ENCODE measurements around the gene RUNX2.

Gene RUNX2

DNA sequence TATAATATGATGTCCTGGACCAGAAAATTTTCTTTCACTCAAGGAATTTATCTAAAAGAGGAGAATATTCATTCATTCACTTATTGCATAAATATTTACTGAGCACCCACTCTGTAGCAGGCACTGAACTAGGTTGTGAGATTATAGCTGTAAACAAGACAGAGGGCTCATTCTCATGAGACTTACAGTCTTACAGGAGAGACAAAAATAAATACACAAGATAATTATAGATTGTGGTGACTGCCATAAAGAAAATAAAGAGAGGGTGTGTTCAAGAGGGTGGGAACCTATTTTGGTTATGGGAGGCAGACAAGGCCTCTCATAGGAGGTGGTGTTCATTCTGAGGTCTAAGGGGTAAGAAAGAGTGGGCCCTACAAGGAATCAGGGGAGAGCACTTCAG, 159.5 kb downstream of the RUNX2 start:
- no peak for DNase-seq (ENCODE audit: low read depth)

DNA sequence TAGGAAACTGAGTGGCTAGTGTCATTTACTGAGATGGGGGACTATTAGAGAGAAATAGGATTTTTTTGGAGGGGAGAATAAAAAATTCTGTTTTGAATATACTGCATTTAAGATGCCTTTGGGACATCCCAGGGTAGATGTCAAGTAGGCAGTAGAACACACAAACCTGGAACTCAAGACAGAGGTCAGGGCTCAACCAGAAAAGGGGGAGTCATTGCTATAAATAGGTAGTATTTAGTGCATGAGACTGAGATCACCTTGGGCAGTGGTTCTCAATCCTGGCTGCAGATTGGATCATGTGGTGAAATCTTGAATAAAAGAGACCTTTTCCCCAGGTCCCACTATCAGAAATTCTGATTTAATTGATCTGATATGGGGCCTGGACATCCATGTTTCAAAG, 160.1 kb downstream of the RUNX2 start:
- no peak for DNase-seq (ENCODE audit: low read depth)

DNA sequence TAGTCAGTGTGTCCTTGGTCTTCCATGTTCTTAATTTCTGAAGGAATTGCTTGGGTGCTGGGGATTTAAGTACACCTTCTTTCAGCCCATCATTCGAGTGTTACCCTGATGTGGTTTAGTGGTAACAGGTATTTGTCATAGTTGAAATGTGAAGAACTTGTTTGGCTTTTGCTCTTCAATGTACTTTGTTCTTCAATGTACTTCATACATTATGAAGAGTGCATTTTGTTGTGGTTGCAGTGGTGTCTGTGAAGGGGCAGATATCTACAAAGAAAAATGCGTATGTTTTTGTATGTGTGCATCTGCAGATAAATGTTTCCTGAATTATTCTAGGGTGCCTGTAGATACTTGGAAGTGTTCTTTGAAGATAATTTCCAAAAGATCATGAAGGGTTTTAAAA, 160.8 kb downstream of the RUNX2 start:
- DNase-seq (ENCODE audit: low read depth), result no peak

DNA sequence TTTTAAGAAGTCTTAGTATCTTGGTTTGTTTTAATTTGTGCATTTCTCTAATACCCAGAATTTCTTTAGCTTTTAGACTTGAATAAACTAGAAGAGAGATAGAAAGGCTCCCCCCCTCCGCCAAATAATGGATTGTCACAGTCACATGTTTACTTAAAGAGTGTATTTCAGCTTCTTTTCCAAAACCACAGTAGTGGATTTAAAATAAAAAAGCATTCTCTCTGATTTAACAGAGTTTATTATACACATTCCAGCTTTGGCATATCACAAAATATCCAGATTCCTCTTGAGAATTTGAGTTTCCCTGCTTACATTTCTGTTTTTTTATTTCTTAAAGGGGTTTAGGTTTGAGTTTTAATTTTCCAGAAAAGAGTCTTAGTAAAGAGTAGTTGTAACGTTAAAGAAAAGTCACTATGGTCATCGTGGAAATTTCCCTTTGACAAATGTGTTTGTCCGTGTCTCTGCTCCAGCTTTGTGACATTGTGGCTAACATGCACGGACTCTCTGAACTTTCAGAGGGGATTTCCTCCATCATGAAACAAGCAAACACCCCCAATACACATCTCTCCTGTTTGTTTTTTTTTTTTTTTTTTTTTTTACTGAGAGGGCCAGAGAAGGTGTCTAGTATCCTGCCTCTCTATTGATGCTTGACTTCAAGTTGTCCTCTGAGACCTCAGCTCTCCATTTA, 163.1 kb downstream of the RUNX2 start:
- DNase-seq (ENCODE audit: low read depth), result no peak

DNA sequence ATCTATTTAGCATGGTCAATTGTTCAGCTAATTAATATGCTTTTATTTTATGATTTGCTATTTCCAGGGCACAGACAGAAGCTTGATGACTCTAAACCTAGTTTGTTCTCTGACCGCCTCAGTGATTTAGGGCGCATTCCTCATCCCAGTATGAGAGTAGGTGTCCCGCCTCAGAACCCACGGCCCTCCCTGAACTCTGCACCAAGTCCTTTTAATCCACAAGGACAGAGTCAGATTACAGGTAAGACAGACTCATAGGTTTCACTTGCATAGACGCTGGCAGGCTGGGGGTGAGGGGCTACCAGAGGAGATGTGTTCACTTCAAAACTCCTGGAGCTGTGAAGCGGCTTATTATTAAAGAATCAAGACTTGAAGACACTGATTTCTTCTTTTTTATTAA, 163.7 kb downstream of the RUNX2 start:
- DNase-seq (ENCODE audit: low read depth), result no peak

DNA sequence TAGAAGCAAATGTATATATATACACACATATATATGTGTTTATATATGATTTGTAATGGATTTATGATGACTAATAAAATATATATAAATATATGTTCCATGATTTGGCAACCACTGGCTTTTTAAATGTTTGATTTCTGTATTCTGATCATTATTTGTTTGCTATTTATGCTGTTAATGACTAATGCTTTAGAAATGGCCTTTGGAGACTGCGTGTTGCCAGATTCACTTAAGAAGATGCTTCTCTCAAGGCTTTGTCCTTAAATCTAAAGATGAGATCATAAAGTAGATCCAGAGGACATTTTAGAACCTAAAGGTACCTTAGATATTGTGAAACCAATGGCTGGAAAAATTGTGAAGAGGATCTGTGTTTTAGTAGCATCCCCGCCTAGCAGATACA, 165.6 kb downstream of the RUNX2 start:
- no peak for DNase-seq (ENCODE audit: low read depth)

DNA sequence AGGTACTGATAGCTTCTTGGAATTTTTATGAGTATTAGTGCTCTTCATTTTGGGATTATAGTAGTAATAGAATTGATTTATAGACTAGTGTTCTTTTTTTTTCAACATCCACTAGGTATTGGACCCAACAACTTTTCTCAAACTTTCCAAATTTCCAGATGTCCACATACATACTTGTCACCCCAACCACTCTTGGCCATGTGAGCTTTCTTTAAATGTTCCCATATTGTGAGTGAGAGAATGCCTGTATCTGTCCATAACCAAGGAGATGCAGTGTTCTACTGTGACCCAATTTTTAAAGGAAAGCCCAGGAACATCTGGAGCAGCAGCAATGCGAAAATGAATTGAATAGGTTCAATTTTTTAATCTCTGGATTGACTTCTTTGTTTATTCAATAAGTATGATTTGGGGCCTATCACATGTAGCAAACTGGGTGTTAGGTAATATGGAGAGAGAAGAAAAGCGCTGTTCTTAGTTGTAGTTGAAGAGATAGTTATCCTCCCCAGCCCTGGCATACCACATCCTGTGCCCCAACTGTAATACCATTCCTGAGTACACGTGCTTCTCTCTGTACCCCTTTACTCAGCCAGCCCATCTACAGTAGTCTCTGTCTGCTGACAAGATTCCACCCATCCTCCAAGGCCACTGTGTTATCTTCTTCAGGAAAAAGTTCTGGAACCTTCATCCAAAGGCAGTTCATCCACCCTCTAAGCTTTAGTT, 166.4 kb downstream of the RUNX2 start:
- no peak for DNase-seq (ENCODE audit: low read depth)

DNA sequence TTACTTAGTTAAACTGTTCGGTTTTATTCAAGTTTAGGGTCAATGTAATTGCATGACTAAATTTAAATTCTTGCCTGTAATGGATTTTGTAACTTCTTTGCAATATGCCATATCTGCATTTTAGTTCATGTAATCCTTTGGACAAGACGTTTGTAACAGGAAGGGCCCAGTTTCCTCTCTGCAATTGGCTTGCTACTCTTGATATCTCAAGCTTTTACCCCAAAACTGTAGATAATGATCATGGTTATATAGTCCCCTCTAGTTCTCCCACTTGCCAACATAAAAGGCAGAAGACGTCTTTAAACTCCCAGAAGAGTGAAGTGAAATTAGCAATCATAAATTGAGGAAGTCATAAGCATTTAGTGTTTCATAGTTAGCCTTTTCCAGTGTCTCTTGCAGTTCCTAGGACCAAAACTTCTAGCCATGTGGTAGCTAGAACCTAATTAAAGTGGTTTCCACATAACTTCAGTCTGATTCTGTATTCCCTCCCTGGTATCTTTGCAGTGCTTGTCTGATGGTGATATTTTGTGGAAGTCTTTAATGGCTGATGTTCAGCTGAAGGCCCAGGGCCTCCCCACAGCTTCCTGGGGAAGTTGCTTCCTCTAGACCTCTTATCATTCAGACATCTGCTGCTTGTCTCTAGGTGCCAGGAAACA, 167.4 kb downstream of the RUNX2 start:
- DNase-seq (ENCODE audit: low read depth), result no peak

DNA sequence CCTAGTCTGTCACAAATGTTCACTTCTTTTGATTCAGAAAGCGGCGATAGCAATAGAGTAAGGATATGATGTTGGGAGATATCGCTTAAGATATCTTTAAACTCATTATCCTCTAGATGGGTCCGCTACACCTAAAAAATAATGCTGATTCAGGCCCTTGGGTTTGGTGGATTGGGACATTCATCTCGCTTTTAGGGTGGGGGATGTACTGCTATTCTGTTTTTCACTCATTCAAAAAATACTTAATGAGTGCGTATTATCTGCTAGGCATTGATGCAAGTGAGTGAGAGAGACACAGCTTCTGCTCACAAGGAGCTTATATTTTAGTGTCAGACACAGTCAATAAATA, 167.9 kb downstream of the RUNX2 start:
- no peak for DNase-seq (ENCODE audit: low read depth)

DNA sequence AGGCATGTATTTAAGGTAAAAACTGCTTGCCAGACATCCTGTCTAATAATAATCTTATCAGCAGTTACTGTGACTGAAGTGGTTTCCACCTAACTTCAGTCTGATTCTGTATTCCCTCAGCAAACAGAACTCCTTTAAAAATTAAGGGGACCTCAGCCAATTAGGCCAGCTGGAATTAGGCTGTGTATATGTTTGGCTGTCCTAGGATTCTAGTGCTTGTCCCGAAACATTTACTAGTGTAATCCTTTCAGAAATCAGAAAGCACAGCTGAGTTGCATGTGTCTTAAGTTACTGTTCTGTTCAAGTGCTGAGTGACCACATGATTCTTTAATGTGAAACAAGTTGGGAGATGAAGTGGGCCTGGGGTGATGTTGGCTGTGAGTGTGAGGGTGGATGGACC, 170.5 kb downstream of the RUNX2 start:
- no peak for DNase-seq (ENCODE audit: low read depth)

DNA sequence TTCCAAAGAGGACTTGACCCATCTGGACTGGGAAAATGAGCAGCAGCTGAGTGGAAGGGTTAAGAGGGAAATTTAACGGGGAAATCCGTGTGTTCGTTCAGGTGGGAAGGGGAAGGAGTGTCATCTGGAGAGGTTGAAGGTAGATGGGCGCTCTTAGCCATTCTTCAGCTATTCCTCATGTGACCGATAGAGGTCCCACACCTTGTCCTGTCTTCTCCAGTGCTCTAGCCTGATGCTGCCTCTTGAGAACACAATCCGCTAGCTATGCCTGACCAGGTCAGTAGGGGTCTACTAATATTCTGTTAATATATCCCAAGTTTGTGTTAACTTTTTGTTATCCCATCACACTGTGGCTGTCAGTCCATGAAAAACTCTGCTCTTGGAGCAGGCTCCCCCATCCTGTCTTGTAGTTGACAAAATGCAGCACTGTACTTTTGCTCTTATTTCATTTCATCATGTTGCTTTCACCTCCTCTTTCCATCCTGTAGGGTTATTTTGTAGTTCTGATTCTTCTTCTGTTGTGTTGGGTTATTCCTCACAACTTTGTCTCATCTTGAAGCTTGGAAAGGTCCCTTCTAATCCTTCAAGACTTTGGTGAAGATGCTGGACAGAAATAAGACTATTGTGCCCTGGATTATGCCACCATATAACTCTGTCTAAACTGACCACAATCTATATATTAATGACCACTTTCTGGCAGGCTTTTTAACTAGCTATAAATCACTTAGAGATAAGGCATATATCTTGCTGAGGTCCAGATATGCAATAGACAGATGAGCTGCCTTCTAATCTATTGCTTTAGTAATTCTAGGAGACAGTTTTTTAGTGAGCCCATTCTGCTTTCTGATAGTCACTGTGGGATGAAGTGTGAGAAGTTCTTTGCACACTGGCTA, 173.0 kb downstream of the RUNX2 start:
- no peak for DNase-seq (ENCODE audit: low read depth)

DNA sequence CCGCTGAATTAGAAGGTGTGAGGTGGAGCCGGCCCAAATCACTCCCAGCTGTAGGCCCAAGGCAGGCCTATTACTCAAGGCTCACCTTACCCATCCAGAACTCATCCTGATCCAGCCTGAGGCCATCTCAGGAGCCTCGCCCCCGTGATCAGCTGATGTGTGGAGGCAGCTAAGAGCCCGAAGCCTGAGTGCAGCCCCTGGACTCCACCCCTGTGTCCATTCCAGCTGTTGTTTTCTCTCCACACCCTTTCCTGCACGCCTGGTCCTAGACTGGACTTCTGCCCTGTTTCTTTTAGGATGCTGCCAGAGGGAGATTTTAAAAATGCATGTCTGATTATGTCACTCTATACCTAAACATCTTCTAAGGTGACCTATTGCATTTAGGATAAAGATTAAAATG, 174.3 kb downstream of the RUNX2 start:
- no peak for DNase-seq (ENCODE audit: low read depth)

DNA sequence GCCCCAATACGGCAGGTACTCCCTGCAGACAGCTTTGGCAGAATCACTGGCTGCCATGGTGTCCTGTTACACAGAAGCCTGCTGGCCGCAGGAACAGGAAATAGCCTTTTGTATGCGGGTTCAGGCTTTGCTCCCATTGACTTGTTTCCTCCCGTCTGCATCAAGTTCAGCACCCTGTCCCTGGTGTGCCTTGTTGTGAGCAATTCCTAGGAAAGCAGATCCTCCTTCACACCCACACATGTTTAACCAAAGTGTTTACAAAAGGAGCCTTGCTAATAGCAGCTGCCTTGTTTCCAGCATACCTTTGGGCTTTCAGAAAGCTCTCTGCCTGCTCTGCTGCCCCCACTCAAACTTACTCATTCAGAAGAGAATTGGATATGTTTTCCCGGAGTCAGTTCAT, 176.8 kb downstream of the RUNX2 start:
- no peak for DNase-seq (ENCODE audit: low read depth)

DNA sequence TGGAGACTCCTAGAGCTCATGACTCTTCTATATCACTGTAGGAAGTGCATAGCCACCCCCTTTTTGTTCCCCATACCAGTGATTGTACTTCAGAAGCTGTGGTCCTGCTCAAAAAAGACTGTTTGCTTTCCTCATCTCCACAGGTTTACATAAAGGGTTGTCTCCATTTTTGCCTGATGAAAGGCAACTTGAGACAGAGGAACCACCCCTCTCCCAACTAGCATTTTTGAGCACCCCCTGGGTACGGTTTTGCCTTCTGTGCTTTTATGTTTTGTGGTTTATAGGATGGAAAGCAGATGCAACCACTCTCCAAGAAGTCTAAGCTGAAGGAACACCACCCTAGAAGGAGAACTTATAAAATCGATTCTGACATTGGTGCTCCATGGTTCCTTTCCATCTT, 177.3 kb downstream of the RUNX2 start:
- DNase-seq (ENCODE audit: low read depth), result no peak

DNA sequence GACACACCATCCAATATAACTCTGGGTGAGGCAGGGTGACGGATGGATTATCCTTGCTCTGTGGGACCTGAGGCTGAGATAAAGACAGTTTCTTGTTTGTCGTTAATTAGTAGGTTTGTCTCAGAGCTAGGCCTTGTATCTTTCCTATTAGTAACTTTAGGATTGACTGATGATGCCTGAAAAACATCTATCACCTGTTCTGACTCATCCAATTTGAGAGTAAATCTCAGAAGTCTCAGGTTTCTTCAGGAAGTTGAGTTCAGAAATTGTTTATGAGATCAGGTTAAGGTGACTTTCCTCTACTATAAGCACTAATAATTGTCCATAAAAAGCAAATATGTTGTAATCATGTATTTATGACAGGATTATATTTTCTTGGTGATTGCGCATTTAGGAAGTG, 179.1 kb downstream of the RUNX2 start:
- no peak for DNase-seq (ENCODE audit: low read depth)

DNA sequence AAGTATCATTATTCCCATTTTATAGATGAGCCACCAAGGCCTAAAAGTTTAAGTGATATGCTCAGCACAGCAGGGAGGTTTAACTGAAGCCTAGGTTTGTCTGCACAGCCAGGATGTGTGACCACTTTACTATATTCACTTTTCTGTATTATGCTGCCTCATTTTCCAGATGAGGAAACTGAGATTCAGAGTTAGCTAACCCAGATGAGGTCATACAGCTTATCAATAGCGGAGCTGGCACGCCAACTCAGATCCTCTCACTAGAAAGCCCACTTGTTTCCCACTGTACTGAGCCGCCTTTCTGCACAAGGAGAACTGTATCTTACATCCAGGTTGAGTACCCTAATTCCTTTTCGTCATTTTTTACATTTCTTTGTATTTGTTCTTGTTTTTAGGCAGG, 181.3 kb downstream of the RUNX2 start:
- DNase-seq (ENCODE audit: low read depth), result no peak

DNA sequence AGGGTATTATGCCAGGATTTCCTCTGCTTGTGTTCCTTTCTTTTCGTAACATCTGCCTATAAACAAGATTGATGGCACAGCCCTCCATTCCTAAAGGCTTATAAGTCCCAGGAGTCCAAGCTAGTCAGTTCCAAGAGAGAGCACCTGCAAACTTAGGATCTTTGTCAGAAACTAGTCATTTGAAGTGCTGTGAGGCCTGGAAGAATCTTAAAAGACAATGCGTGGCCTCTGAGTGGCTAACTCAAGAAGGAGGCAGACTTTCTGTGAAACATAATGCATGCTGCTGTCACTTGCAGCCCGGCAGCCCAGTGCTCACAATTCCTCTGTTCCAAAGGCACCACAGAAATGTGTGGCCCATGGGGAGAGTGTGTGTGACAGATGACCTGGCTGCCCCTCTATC, 184.6 kb downstream of the RUNX2 start:
- DNase-seq (ENCODE audit: low read depth), result no peak

DNA sequence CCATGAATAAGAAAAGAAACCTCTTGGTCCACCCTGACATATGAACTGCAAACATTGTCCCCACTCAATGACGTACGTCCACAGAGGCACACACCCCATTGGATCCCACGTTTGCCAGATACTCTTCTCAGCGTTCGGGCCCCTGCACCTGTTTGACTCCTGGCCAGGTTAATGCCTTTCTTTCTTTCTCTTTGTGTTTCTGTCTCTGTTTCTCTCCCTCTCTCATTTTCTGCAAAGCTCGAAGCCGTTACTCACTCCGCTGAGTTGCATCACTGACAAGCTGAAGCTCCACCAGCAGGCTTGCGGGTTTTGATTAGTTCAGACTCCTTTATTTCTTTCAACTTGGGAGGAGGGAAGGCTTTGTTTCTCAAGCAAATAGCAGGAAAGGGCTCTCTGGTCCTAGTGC, 185.1 kb downstream of the RUNX2 start:
- no peak for DNase-seq (ENCODE audit: low read depth)

DNA sequence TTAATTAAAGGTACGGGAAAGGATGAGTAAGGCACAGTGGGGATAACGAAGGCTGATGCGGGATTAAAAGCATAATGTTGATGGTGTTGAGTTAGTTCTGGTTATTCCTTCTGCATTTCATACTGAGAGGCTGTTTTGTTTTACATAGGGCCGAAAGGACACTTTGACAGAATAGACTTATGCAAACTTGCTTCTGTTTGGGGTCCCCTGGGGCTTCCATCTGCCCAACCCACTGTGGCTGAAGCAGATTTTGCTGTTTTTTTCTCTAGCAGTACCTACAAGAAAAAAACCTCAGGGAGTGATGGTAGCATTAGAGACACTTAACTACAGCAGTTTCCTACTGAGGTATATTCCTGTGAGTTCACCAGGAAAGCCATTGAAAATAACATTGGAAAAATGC, 185.7 kb downstream of the RUNX2 start:
- no peak for DNase-seq (ENCODE audit: low read depth)

DNA sequence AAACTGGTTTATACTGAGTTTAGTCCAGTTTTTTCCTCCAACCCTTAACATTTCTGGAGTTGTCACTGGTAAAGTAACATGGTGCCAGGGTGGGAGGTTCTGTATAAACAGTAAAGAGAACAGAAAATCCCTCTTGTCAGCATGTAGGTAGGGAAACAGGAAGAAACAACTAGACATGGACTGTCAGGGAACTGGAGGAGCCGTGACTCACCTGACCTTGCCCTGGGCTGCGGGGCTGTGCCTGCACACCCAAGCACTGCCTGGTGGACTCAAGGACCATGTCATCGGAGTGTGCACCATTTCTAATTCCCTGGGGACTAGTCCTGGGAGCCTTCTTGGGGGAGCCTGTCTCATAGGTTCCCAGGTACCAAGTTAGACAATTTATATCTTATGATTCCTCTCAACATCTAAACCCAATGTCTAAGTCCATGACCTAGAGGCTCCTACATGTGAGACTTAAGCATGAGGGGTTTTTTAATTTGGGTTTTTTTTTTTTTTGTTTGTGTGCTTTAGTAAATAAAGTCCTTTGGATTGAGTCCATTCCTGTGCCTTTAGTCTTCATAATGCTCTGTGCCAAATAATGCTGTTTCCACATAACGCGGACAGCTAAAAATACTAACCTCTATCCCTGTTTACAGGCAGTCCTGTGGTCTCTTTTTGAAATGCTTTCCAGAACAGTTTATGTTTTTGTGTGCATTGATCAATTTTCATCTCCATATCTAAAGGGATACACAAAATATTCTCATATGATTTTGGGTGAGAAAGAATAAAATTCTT, 186.5 kb downstream of the RUNX2 start:
- DNase-seq (ENCODE audit: low read depth), result no peak

DNA sequence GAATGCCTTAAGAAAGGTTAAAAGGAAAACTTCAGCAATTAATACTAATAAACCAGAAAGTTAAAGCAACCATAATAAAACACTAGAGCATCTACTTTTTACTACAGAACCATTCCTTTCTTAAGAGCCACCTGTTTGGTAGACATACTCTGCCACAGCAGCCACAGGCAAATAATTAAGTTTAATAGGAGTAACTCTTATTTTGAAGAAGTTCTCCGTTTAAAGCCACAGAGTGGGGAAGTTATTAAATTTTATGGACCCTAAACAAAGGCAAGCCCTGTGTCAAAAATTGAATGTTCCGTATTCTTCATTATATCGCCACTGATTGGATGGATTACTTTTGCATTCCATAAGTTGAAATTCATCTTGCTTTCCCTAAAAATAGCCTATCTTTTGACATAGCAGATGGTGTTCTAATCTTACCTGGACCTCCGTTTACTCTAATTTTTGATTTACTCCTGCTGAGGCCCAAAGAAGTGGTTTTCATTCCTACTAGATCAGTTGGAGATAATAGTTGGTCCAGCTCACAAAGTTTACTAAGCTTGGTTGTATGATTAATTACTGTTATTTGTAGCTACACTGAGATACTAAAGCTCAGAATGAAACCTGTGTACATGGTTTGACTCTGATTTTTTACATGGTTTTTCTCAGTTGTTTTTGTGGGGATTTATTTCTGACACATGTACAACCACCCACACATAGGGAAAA, 190.0 kb downstream of the RUNX2 start:
- DNase-seq (ENCODE audit: low read depth), result no peak

Data from HS-5 (cell line).